Raji (cell line): ENCODE results near the gene NEK10.
A peak's percentile ranks its signal among the peaks of the same experiment; 100 is the strongest.

Experiments used
- POLR2A ChIP-seq: IDR thresholded peaks from 2 replicates; pipeline ENCODE4 v1.6.1; 2011; ENCODE audit warnings: low read depth, low read length, control low read depth; ENCODE audit not compliant: insufficient read depth

Gene NEK10

DNA sequence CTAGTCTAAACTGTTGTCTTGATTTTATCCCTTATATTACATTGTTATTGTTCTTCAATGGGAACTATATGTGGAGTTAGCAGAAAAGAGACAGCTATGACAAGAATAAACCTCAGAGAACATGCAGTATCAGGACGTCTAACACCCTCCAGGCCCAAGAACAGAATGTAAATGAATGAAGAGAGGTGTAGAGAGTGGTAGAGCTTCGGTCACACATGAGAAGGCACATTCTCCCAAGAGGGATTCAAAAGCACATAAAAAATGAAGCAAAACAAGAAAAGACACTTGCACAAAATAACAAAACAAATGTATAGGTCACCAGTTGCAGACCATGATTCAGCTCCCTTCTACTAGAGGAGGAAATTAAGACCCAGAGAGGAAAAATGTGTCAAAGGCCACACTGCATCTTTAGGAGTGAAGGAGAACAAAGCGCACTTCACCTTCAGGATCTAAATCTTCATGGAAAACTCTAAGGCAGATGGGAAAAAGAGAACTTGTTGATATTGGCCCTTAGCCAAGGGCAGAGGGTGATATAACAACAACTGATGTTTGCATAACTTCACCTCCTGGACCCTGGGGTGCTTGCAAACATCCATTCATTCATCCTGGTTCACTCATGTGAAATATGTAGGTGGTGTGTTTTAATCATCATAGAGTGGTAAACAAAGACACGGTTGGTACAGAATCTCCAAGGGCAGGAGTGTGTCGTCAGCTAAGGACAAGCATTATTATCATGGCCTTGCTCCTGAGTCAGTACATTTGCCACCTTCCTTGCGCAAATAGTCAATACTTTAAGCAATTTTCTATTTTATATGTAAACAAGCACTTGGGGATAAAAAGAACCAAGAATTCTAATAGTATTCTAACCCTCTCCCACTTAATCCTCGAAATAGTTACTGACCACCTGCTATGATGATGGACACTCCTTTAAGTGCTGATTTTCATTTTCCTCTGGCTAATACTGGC is 8.8 kb downstream of the NEK10 start:
- TF ChIP-seq POLR2A: peak; percentile 52; the same call in 1 of the 2 replicates

DNA sequence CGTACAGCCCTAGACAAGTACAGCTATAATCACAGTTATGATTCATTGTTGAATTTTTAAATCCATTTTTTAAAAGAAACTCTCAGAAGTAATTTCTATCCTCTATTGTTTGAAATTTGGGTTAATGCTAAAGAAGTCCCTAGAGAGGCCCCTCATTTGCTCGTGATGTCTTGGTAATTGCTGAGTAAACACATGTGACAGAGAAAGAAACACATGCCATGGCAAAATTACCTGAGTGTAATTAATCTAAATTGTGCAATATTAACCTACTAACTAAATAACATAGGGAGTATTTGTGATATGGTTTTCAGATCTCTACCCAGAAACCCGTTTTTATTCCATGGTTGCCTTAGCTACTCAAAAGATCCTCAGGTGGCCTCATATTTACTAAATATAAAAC is 10.8 kb downstream of the NEK10 start:
- TF ChIP-seq POLR2A: no peak

DNA sequence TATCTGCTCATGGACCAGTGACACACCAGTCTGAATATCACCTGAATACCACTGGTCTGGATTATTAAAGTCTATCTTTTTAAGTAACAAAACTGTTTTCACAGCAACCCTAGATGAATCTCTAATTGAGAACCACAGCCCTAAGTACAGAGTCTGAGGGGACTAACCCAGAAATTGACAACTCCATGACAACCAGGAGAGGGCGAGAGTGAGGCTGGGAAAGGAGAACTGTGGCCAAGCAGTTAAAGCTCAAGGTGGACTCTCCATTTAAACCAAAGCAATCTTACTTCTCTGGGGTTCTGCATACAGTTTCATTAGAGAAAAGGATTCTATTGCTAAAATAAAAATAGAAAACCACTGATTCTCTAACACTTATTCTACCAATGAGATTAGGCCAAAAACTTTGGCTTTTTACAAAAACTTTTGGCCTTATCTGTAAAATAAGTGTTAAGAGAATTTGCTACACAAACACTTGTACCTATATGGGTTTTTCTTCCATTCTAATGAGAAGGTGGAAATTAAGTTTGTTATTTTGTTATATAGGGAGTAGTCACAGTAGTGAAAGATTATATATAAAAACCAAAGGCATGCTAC is 11.4 kb downstream of the NEK10 start:
- TF ChIP-seq POLR2A: no peak

GRCh38 chr3:27356976-27357375 is 12.2 kb downstream of the NEK10 start:
- no peak for TF ChIP-seq POLR2A

DNA sequence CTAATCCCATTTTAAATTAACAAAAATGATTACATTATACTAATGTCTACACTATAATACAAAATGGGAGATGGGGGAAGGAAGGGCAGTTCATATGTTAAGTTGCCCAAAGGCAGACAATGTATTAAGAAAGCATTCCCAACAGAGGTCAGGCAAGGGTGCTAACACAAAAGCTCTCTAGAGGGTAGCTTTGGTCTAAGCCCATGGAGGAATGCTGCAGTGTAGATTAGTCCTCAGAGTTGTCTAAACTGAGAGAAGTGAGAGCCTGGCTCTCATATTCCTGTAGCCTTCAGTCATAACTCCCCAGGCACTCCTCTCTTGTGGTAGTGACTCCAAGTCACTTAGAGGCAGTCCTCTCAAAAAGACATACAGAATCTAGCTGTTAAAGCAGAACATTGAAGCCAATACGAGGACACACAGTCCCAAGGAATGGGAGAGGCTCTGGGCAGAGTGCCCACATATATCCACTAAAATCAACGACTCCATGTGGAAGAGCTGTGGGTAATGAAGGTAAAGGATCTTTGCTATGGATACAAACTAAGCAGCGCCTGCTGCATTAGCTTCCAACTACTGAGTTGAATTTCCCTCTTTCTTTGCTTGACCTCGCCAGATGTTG is 14.5 kb downstream of the NEK10 start:
- no peak for TF ChIP-seq POLR2A

GRCh38 chr3:27354161-27354560 is 15.0 kb downstream of the NEK10 start:
- TF ChIP-seq POLR2A: no peak

GRCh38 chr3:27353221-27353620 is 16.0 kb downstream of the NEK10 start:
- no peak for TF ChIP-seq POLR2A

DNA sequence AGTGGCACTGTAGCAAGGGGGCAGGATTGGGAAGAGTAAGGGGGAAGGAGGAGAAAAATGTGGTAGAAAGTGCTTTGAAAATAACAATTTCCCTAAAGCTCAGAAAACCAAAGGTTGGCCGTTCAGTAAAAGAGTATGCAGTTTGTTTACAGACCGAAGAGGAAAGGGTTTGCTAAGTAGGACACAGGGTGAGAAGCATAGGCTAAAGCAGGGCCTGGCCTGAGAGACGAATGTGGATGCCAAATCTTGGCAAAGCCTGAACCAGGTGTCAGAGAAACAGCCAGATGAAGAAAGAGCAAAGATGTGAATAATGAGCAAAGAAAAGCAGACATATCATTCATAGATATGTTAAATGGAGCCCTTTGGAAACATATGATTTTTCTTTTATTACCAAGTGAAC is 17.1 kb downstream of the NEK10 start:
- no peak for TF ChIP-seq POLR2A

DNA sequence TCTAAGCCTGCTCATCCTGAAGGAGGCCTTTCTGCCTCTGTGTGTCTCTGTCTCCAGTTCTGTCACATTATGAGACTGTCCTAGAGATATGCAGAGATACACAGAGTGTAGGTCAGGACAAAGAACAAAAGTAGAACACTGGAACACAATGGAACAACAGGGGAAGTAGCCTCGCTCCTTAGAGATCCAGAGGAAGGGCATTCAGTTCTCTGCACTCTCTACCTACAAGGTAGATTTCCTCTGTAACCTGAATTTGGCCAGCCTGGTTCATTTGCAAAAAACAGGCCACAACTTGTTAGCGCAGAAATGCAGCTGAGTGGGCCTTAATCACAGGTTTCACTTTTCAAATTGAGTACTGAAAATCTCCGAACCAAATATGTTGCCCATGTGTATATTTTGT is 19.4 kb downstream of the NEK10 start:
- 0 out of 2 replicates have a peak, but pooled peaks have one; percentile 11 for TF ChIP-seq POLR2A

DNA sequence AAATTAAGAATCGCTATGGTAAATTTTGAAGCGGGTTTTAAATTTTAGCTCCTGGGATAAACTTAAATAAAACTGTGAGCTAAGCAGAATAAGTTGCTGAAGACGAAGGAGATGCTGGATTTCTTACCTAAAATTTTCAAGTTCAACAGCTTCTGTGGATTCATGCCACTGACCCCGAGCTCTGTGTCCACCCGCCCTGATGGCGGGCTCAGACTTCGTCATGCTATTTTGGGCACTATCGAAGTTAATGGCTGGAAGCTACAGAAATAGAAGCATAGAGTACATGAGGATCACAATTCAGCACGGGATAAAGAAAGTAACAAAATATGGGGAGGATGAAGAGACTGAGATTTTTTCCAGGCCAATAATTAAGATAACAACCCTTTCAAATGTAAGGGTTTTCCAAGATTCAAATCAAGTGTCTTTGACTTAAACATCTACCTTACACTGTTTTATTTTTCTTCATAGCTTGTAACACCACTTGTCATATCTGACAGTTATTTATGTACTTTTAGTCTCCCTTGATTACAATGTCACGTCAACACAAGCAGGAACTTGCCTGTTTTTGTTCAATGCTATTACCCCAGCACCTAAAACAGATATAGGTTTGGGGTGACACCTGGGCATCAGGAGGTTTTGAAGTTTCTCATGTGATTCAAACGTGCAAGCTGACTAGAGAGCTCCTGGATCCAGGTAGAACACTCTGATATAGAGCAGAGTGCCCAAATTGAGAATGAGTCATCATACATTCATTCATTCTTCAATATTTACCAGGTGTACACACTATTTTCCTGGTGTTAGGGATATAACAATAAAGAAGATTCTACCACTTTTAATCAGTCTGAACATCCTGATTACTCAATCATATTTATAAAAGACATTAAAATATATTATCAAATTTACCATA is 23.0 kb downstream of the NEK10 start:
- TF ChIP-seq POLR2A: no peak

DNA sequence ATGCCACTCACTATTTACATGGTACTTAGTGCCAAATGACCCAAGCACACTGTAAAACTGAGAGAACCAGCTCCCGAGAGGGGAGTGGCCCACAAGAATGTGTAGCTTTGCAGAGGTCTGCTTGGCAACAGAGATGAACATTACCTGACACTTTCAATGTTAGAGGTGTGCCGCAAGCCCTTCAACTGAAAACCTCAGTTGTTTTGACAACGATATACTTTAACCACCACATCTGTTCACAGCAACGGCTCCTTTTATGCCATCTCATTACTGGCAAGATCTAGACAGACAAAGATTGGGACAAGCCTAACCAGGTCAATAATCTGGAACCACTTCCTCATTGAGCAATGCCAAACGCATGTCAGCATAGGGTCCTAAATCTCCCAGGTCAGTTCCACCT is 23.7 kb downstream of the NEK10 start:
- TF ChIP-seq POLR2A: no peak

DNA sequence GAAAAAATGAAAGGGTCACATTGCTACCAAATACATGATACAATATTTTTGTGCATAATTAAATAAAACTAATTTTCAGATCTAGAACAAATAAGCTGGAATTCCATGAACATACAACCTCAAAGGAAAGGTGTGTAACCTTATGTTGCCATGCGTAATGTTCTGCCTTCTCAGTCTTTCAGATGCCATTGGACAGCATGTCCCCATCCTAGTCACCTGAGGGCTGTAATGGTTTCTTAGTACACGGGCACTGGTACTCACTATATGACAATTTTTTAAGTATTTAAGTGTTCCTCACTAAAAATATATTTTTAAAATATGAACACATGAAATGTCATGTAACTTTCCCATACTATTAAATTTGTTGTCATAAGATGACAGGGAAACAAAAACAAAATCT is 24.1 kb downstream of the NEK10 start:
- TF ChIP-seq POLR2A: no peak

DNA sequence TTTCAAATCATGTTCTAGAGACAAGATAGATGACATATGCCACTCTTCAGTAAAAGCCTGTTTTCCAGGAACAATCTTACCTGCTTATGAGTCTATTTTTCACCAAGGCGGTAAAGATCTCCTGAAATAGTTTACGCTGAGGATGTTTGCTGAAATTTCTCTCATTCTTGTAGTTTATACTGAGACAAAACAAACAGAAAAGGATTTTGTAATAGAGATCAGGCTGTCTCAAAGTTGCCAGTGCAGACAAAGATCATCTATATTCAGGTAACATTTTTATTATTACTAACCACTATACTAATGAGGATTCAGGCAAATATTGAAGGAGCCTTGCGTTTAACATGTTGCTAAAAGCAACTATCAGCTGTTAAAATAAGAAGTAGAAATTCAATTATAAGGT is 25.0 kb downstream of the NEK10 start:
- no peak for TF ChIP-seq POLR2A

DNA sequence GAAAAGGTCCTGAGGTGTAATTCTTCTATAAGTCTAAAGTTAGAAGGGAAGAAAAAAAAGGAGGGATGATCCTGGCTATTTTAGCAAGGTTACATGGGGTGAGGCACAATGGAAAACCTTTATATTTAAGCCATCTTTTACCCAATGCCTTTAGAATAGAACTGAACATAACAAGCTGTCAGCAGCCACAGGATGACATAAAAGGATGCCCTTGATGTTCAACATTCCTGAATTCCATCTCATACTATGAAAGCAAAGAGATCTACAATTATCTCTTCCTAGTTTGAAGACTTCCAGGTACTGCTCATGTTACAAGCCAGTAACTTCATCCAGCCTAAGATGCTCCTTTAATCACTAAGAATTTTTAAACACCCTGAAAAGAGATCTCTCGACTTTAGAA is 26.9 kb downstream of the NEK10 start:
- no peak for TF ChIP-seq POLR2A

- TF ChIP-seq POLR2A: no peak
These were observed 28.6 kb downstream of the NEK10 start for GRCh38 chr3:27340534-27340933.

GRCh38 chr3:27335571-27335970 is 33.6 kb downstream of the NEK10 start:
- no peak for TF ChIP-seq POLR2A

DNA sequence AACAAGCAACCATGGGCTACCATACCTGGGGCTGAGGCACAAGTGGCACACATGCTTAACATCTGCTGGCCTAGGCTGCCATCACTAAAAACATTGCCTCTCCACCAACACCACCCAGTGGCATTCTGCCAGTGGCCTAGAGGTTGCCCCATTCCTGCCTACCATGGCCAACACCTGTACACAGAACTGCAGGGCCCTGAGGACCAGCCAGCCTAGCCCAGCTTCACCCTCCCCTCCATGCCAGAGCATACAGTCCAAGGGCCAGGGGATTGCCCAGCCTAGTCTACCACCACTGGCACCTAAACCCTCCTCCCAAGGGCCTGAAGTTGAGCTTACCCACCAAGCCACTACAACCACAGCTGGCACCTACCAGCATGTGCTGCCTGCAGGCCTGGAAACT is 35.3 kb downstream of the NEK10 start:
- no peak for TF ChIP-seq POLR2A
